Astrocyte (in vitro differentiated cells and primary cell): ENCODE data around the gene ZNF438.

Source experiments
- EZH2 ChIP-seq: IDR thresholded peaks from 2 replicates; pipeline ENCODE4 v1.6.1; 2012; ENCODE audit warnings: mild to moderate bottlenecking, low read length, inconsistent platforms; ENCODE audit not compliant: insufficient read depth
- TF ChIP-seq, protein P1 (sequence below): IDR thresholded peaks from 2 replicates; pipeline ENCODE4 v1.5.1; 2011; ENCODE audit warnings: low read depth, mild to moderate bottlenecking, inconsistent platforms, low read length, moderate library complexity; ENCODE audit not compliant: insufficient read depth

DNA sequence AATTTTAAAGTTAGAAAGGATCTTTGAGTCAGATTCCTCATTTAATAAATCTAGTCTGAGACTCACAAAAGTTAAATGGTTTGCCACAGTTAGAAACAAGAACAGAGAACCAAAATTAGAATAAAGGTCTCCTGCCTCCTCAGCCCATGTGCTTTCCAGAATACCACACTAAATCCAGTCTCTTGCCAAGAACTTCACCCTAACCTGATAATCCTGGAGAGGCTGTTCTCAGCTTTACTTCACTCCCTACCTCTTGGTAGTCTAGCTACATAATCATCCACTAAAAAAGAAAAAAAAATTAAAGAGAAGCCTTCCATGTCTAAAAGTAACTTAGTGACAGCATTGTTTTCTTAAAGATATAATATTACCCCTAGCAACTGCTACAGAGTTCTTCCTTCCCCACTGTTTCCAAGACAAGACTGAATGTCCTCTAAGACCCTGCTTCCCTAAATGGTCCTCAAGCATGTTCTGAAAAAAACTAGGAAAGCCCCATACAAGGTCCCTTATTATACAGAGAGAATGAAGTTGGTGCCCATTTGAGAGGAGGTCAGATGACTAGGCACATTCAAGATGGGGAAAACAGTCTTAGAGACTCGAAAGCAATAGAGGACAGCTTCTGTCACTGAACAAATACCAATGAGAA is 56.8 kb downstream of the ZNF438 start:
- TF ChIP-seq, protein P1, sequence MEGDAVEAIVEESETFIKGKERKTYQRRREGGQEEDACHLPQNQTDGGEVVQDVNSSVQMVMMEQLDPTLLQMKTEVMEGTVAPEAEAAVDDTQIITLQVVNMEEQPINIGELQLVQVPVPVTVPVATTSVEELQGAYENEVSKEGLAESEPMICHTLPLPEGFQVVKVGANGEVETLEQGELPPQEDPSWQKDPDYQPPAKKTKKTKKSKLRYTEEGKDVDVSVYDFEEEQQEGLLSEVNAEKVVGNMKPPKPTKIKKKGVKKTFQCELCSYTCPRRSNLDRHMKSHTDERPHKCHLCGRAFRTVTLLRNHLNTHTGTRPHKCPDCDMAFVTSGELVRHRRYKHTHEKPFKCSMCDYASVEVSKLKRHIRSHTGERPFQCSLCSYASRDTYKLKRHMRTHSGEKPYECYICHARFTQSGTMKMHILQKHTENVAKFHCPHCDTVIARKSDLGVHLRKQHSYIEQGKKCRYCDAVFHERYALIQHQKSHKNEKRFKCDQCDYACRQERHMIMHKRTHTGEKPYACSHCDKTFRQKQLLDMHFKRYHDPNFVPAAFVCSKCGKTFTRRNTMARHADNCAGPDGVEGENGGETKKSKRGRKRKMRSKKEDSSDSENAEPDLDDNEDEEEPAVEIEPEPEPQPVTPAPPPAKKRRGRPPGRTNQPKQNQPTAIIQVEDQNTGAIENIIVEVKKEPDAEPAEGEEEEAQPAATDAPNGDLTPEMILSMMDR, result no peak
- TF ChIP-seq EZH2, result no peak
